Purkinje cell (primary cell): ENCODE measurements around the gene CAPRIN2. TPM values are rescaled to one million over a fixed set of nuclear protein-coding genes. Genes with fewer than 3 reads are reported as not detected.

Source experiments
- polyA plus RNA-seq: library from polyadenylated mRNA; unstranded; fragments of >200 nt; fragmentation: Nextera tagmentation; gene quantifications from 2 replicates; pipeline ENCODE4 v1.2.1, GENCODE V29; 2014

Gene CAPRIN2
- 94.7 and 97.4 TPM in 2 replicates for polyA plus RNA-seq

DNA sequence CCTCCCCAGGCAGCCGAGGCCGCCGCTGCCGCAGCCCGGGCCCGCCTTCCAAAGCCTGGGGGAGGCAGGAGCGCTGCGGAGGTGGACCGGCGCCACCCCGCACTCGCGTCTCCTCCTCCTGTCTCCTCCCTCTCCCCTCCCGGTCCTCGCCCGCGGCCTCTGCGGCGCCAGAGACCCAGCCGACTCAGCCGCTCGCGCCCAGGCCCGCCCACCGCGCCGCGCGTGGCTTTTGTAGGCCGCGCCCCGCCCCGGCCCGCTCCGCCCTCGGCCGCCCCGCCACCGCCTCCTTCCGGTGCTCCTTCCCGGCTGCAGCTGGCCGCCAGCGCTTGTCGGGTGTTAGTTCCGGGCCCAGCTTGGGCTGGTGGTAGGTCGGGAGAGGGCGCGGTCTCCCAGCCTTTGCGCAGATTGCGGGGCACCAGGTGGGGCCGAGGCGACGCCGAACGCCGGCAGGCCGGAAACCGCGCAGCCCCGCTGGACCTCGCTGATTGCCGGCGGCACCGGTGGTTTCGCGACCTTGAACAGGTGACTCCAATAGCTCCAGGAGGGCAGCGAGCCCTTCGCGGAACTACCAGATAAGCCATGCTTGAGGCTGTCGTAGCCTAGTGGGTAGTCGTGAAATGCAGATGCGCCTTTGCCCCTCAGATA lies at the start of gene CAPRIN2:
Gene CAPRIN2, minus strand, starts transcription at position 202 of the 645 bp plus-strand sequence. CDS start 1,431 bp downstream, outside the sequence.

DNA sequence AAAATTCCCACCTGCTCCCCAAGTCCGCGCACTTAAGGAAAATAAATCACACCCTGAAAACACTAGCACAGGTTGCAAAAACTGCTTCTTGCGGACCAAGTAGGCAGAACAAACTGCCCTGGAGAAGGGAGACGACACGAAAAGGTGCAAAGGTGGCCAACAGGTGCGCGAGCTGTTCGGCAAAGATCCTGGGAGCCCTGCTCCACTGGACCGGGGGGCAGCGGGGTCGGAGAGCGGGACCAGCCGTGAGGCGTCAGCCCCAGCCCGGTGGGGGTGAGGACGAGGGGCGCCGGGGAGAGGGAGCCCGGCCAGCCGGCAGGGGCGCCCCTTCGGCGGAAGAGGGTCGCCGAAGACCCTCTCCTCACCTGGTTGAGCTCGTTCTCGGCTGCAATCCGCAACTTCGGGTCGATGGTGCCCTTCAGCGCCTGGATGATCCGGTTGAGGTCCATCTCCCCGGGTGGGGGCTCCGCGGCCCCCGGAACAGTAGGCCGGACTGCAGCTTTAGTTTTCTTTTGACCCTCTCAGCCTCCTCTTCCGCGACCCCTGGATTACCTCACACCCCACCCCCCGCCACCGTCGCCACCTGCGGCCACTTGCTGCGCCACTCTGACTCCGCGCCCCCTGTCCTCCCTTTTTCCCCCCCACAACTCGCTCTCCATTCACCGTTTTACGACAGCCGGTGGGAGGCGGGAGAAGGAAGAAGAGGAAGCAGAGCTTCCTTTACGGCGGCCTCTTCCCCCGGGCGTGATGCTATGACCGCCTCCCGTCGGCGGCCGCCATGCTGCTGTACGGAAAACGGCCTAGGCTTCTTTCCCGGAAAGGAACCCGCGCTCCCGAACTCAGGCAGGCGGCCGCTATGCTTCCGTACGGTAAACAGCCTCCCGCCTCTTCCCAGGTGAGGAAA lies 59.3 kb downstream of the CAPRIN2 start, which contains the start of gene IPO8:
Gene IPO8, minus strand, starts transcription at position 671 of the 904 bp plus-strand sequence. Its CDS starts 222 bp downstream, at position 449.

Other genes with a start within 250 kb of the CAPRIN2 start
- 9.0 and 10.1 TPM in 2 replicates for gene IPO8, start 59.1 kb downstream of the CAPRIN2 start, polyA plus RNA-seq
- gene TSPAN11, start 171.8 kb upstream of the CAPRIN2 start, polyA plus RNA-seq: 0.60 and 1.5 TPM in 2 replicates